Measurements from ENCODE around the gene ACAA1.

The ACAA1 gene

GRCh38 chr3:38114875-38115644 is 21.9 kb downstream of the ACAA1 start:
- Histone ChIP-seq H3K27me3 (ENCODE audit: insufficient read depth, low read depth) (no peaks in the 10 kb centered on the region), H3K36me3 (ENCODE audit: insufficient read depth) (no peaks in the 10 kb centered on the region)

GRCh38 chr3:38114052-38114874 is 22.7 kb downstream of the ACAA1 start:
- H3K4me2 ChIP-seq = no peak overlapping the region
- no peaks in the 10 kb centered on the region for H3K79me2 ChIP-seq (ENCODE audit: insufficient read depth, low read depth)
- no peaks in the 10 kb centered on the region for H3K27me3 ChIP-seq (ENCODE audit: insufficient read depth, low read depth)
- H4K20me1 ChIP-seq (ENCODE audit: insufficient read depth) = no peaks in the 10 kb centered on the region
- no peak overlapping the region for H3K9ac ChIP-seq
- H3K27ac ChIP-seq = no peak overlapping the region
- no peaks in the 10 kb centered on the region for H3K4me1 ChIP-seq (ENCODE audit: low read depth, poor library complexity, severe bottlenecking)
- no peaks in the 10 kb centered on the region for H3K36me3 ChIP-seq (ENCODE audit: insufficient read depth)
- H2AFZ ChIP-seq (ENCODE audit: low read depth) = no peak overlapping the region
- no peak overlapping the region for H3K4me3 ChIP-seq (IDR thresholded peaks at IDR 0.05; ENCODE audit: insufficient read depth, low read depth, low read length)
- TF ChIP-seq CTCF (conservative IDR thresholded peaks at IDR 0.05; ENCODE audit: low read depth, low read length) = no peak

More at GRCh38 chr3:38114875-38115644, 21.9 kb downstream of the ACAA1 start:
- Histone ChIP-seq H3K27ac (no peak overlapping the region), H3K79me2 (ENCODE audit: insufficient read depth, low read depth) (no peaks in the 10 kb centered on the region), H2AFZ (ENCODE audit: low read depth) (no peak overlapping the region), H3K4me2 (no peak overlapping the region), H3K4me3 (IDR thresholded peaks at IDR 0.05; ENCODE audit: insufficient read depth, low read depth, low read length) (no peak overlapping the region), H3K9ac (no peak overlapping the region), H3K4me1 (ENCODE audit: low read depth, poor library complexity, severe bottlenecking) (no peaks in the 10 kb centered on the region), H4K20me1 (ENCODE audit: insufficient read depth) (no peaks in the 10 kb centered on the region)
- no peak for TF ChIP-seq CTCF (conservative IDR thresholded peaks at IDR 0.05; ENCODE audit: low read depth, low read length)

GRCh38 chr3:38112378-38112761 is 24.6 kb downstream of the ACAA1 start:
- H3K4me3 ChIP-seq (IDR thresholded peaks at IDR 0.05; ENCODE audit: insufficient read depth, low read depth, low read length) = no peak overlapping the region
- no peak overlapping the region for H2AFZ ChIP-seq (ENCODE audit: low read depth)
- no peaks in the 10 kb centered on the region for H3K4me1 ChIP-seq (ENCODE audit: low read depth, poor library complexity, severe bottlenecking)
- no peaks in the 10 kb centered on the region for H3K36me3 ChIP-seq (ENCODE audit: insufficient read depth)
- H4K20me1 ChIP-seq (ENCODE audit: insufficient read depth) = no peaks in the 10 kb centered on the region
- H3K79me2 ChIP-seq (ENCODE audit: insufficient read depth, low read depth) = no peaks in the 10 kb centered on the region
- H3K9ac ChIP-seq = no peak overlapping the region
- no peak overlapping the region for H3K27ac ChIP-seq
- no peaks in the 10 kb centered on the region for H3K27me3 ChIP-seq (ENCODE audit: insufficient read depth, low read depth)
- TF ChIP-seq CTCF (conservative IDR thresholded peaks at IDR 0.05; ENCODE audit: low read depth, low read length) = no peak
- H3K4me2 ChIP-seq = no peak overlapping the region

GRCh38 chr3:38111696-38112377 is 25.1 kb downstream of the ACAA1 start:
- Histone ChIP-seq H3K4me3 (IDR thresholded peaks at IDR 0.05; ENCODE audit: insufficient read depth, low read depth, low read length) (no peak overlapping the region), H3K4me2 (no peak overlapping the region), H2AFZ (ENCODE audit: low read depth) (no peak overlapping the region), H3K27me3 (ENCODE audit: insufficient read depth, low read depth) (no peaks in the 10 kb centered on the region), H3K79me2 (ENCODE audit: insufficient read depth, low read depth) (no peaks in the 10 kb centered on the region), H3K9ac (no peak overlapping the region), H3K4me1 (ENCODE audit: low read depth, poor library complexity, severe bottlenecking) (no peaks in the 10 kb centered on the region), H3K27ac (no peak overlapping the region), H3K36me3 (ENCODE audit: insufficient read depth) (no peaks in the 10 kb centered on the region), H4K20me1 (ENCODE audit: insufficient read depth) (no peaks in the 10 kb centered on the region)
- TF ChIP-seq CTCF (conservative IDR thresholded peaks at IDR 0.05; ENCODE audit: low read depth, low read length) = no peak

All from KMS-11 (cell line).